Erythroblast (primary cell): ENCODE measurements around the gene ITGA11.

ENCODE experiments used
- GATA1 ChIP-seq: IDR thresholded peaks from 2 replicates; pipeline ENCODE4 v1.6.1; 2011; ENCODE audit warnings: low read depth, mild to moderate bottlenecking, control low read depth, low read length, moderate library complexity
- POLR2A ChIP-seq: IDR thresholded peaks from 2 replicates; pipeline ENCODE4 v1.6.1; 2011; ENCODE audit warnings: mild to moderate bottlenecking, low read length

GRCh38 chr15:68318008-68318835 is 113.7 kb downstream of the ITGA11 start:
- TF ChIP-seq POLR2A: no peak
- TF ChIP-seq GATA1: no peak
